ENCODE measurements around the gene B3GAT3.

B3GAT3 gene

GRCh38 chr11:62566247-62566646 is 55.5 kb downstream of the B3GAT3 start:
- FAIRE-seq (no peak), DNase-seq (ENCODE audit: insufficient read length, low spot score) (no peak)
- TF ChIP-seq POU2F2 (IDR thresholded peaks at IDR 0.05; ENCODE audit: low read depth, low read length) (no peak), PAX5 (IDR thresholded peaks at IDR 0.05; ENCODE audit: insufficient read depth, low read length, severe bottlenecking) (no peak), POLR2AphosphoS5 (IDR thresholded peaks at IDR 0.05; ENCODE audit: low read depth, low read length) (no peak), TAF1 (IDR thresholded peaks at IDR 0.05; ENCODE audit: low read depth, low read length) (no peak), SPI1 (IDR thresholded peaks at IDR 0.05; ENCODE audit: low read depth, low read length) (no peak), POLR2A (IDR thresholded peaks at IDR 0.05; ENCODE audit: low read depth, low read length) (no peak)

All from GM12891 (cell line).